Endothelial cell of umbilical vein (primary cell): ENCODE data around the gene ARHGEF6. TPM values are rescaled to one million over a fixed set of nuclear protein-coding genes. Genes with fewer than 3 reads are reported as not detected.
A peak's percentile ranks its signal among the peaks of the same experiment; 100 is the strongest.

ENCODE experiments used
- BruUV-seq: library from RNA; stranded (reverse); fragments of 400-500 nt; replicated peaks from 2 replicates; lab custom pipeline; 2021; lab: Mats Ljungman, UMichigan
- CTCF ChIA-PET: fragments of 300-600, 350-600 bp; sonication (Branson Sonifier 250); formaldehyde crosslinking; loops from one replicate; lab custom pipeline; 2021; ENCODE audit warnings: antibody characterized with exemption, inconsistent platforms; lab: Charles Lee
- POLR2A ChIA-PET: fragments of 300-600, 350-600 bp; sonication (Branson Sonifier 250); formaldehyde crosslinking; loops from one replicate; lab custom pipeline; 2021; ENCODE audit warnings: antibody characterized with exemption, inconsistent platforms; lab: Charles Lee
- DNase-seq: peaks from one replicate; pipeline ENCODE4 v3.0.0-alpha.2; 2011; ENCODE audit warnings: low read depth, low spot score
- FAIRE-seq: peaks from 2 replicates; lab custom pipeline; 2011; peaks lifted over from hg19 to GRCh38; lab: Jason Lieb, UNC
- H2AFZ ChIP-seq: 2 replicates; pipeline ENCODE4 v1.6.0; 2012; ENCODE audit warnings: low read depth, low read length, control low read depth, inconsistent platforms
- H3K27ac ChIP-seq: 2 replicates; pipeline ENCODE4 v1.5.1; 2011; ENCODE audit warnings: low read depth, mild to moderate bottlenecking, control low read depth, low read length, moderate library complexity; ENCODE audit not compliant: insufficient read depth
- H3K27me3 ChIP-seq, 2 experiments: 2 replicates each; pipeline versions ENCODE4 v1.6.0 to v1.6.1; 2011; ENCODE audit warnings: low read length in 2 of 2, mixed read lengths in 1 of 2; ENCODE audit not compliant: control insufficient read depth in 2 of 2, insufficient read depth in 2 of 2
- H3K36me3 ChIP-seq, 2 experiments: 2 replicates in 1 of 2; 3 replicates in 1 of 2; pipeline ENCODE4 v1.5.1; 2011; ENCODE audit warnings: low read length in 2 of 2, mild to moderate bottlenecking in 1 of 2, moderate library complexity in 1 of 2; ENCODE audit not compliant: control insufficient read depth in 2 of 2, insufficient read depth in 2 of 2; ENCODE audit errors: extremely low read depth in 1 of 2
- H3K4me1 ChIP-seq: 3 replicates; pipeline ENCODE4 v1.5.1; 2011; ENCODE audit warnings: mild to moderate bottlenecking, low read length; ENCODE audit not compliant: control insufficient read depth, insufficient read depth; ENCODE audit errors: extremely low read depth
- H3K4me2 ChIP-seq: 2 replicates; pipeline ENCODE4 v1.6.1; 2011; ENCODE audit warnings: low read length, control low read depth, mixed read lengths; ENCODE audit not compliant: insufficient read depth
- H3K4me3 ChIP-seq, 3 experiments: fragments of 200-600 bp in 1 of 3; sonication (generic), shearing (Covaris generic) in 1 of 3; replicated peaks in 1 of 3; 2 replicates each; pipeline ENCODE4 v1.5.1; 2011 to 2016; ENCODE audit warnings: control low read depth in 3 of 3, low read length in 3 of 3, mild to moderate bottlenecking in 2 of 3, inconsistent platforms in 1 of 3, low read depth in 1 of 3, moderate library complexity in 1 of 3; ENCODE audit not compliant: insufficient read depth in 1 of 3
- H3K79me2 ChIP-seq: 2 replicates; pipeline ENCODE4 v1.6.0; 2012; ENCODE audit warnings: low read length, inconsistent platforms; ENCODE audit not compliant: control insufficient read depth, insufficient read depth
- H3K9ac ChIP-seq: replicated peaks from 2 replicates; pipeline ENCODE3; 2011; ENCODE audit warnings: low read length, control low read depth; ENCODE audit not compliant: insufficient read depth; ENCODE audit errors: extremely low read depth
- H3K9me1 ChIP-seq: replicated peaks from 3 replicates; pipeline ENCODE4 v1.6.0; 2011; ENCODE audit warnings: mild to moderate bottlenecking, low read length; ENCODE audit not compliant: control insufficient read depth, insufficient read depth; ENCODE audit errors: extremely low read depth
- H3K9me3 ChIP-seq: replicated peaks from 2 replicates; pipeline ENCODE4 v1.5.1; 2012; ENCODE audit warnings: low read length, inconsistent platforms; ENCODE audit not compliant: control insufficient read depth, insufficient read depth
- H4K20me1 ChIP-seq: replicated peaks from 2 replicates; pipeline ENCODE3; 2011; ENCODE audit warnings: mild to moderate bottlenecking, low read length; ENCODE audit not compliant: control insufficient read depth, insufficient read depth; ENCODE audit errors: extremely low read depth
- CTCF ChIP-seq, 2 donors: IDR thresholded peaks; 1 replicate in 1 of 2; 2 replicates in 1 of 2; pipeline ENCODE4 v1.5.1; 2011; ENCODE audit warnings: low read length in 2 of 2, mild to moderate bottlenecking in 2 of 2, moderate library complexity in 2 of 2, control low read depth in 1 of 2, inconsistent platforms in 1 of 2, low read depth in 1 of 2; ENCODE audit not compliant: insufficient read depth in 1 of 2; ENCODE audit errors: extremely low read depth in 1 of 2
- EZH2 ChIP-seq: IDR thresholded peaks from 2 replicates; pipeline ENCODE4 v1.6.1; 2012; ENCODE audit warnings: borderline replicate concordance, low read depth, mild to moderate bottlenecking, moderate library complexity, low read length, inconsistent platforms; ENCODE audit not compliant: severe bottlenecking
- FOS ChIP-seq: IDR thresholded peaks from 2 replicates; pipeline ENCODE4 v1.6.1; 2011; ENCODE audit warnings: mild to moderate bottlenecking, low read length, moderate library complexity, borderline replicate concordance; ENCODE audit not compliant: insufficient read depth
- GATA2 ChIP-seq: IDR thresholded peaks from 2 replicates; pipeline ENCODE4 v1.7.0; 2011; ENCODE audit warnings: low read depth, mild to moderate bottlenecking, moderate library complexity, mixed read lengths, low read length; ENCODE audit not compliant: insufficient read length, insufficient read depth
- JUN ChIP-seq: IDR thresholded peaks from 2 replicates; pipeline ENCODE4 v1.6.1; 2011; ENCODE audit warnings: borderline replicate concordance, low read depth; ENCODE audit not compliant: insufficient read length, insufficient read depth
- MAX ChIP-seq: IDR thresholded peaks from 2 replicates; pipeline ENCODE4 v1.6.1; 2011; ENCODE audit not compliant: insufficient read depth, insufficient read length
- MYC ChIP-seq: IDR thresholded peaks from one replicate; pipeline ENCODE4 v1.6.1; 2011; ENCODE audit warnings: mild to moderate bottlenecking, low read depth, low read length
- POLR2A ChIP-seq: IDR thresholded peaks from 2 replicates; pipeline ENCODE4 v1.6.1; 2012; ENCODE audit warnings: low read depth, mild to moderate bottlenecking, control low read depth, low read length
- POLR2AphosphoS5 ChIP-seq: IDR thresholded peaks from 2 replicates; pipeline ENCODE4 v1.6.1; 2012; ENCODE audit warnings: low read depth, mild to moderate bottlenecking, control low read depth, low read length, moderate library complexity; ENCODE audit not compliant: insufficient read depth
- dilution Hi-C: fragments of 300-500 bp; cut with MboI; formaldehyde crosslinking; loops from one replicate; pipeline ENCODE4 v1.15.0; 2019; ENCODE audit warnings: low sequenced_read_pairs; ENCODE audit not compliant: extremely low pct_ligation_motif_present
- intact Hi-C: fragments of 100-400 bp; cut with micrococcal nuclease; formaldehyde crosslinking; loops from one replicate; pipeline ENCODE4 v1.10.0; 2022
- polyA plus RNA-seq, 4 experiments: library from polyadenylated mRNA; depleted of rRNA in 3 of 4; stranded (reverse) in 3 of 4; unstranded in 1 of 4; fragments of >200 nt; gene quantifications; 2 replicates each; pipeline versions ENCODE4 v1.2.1 to v1.2.3, GENCODE V29; 2011 to 2012; ENCODE audit warnings: missing spikeins in 1 of 4
- total RNA-seq: library from RNA; stranded (reverse); gene quantifications from 2 replicates; pipeline ENCODE4 v1.2.3, GENCODE V29; 2021

The ARHGEF6 gene
- total and polyA plus RNA-seq, 2 donors (not counting 3 experiments of a cell fraction or from before 2014, with no cell fraction given) = 4.9 to 6.4 TPM

- H3K4me1 ChIP-seq = no peaks in the 10 kb centered on the region
- FAIRE-seq (peak; percentile 65), DNase-seq (peak; percentile 19)
- ChIA-PET CTCF (interaction anchor here (0.8 to 5.4 kb wide), 9 partner anchors 11 to 1231 kb away, joined by 3 to 25 read pairs (median 4); no protein-coding TSS in a partner anchor), POLR2A (no interaction called here)
- no peak overlapping the region for H2AFZ ChIP-seq
- no peaks in the 10 kb centered on the region for H3K27me3 ChIP-seq
- dilution Hi-C loops (no loop called here), intact Hi-C loops (loop anchor here (5.0 kb wide), 2 partner anchors 87 to 197 kb away; partner anchors contain the start of gene HTATSF1)
- no peaks in the 10 kb centered on the region for H4K20me1 ChIP-seq
- H3K79me2 ChIP-seq = no peaks in the 10 kb centered on the region
- no peaks in the 10 kb centered on the region for H3K36me3 ChIP-seq
- H3K4me2 ChIP-seq = no peak overlapping the region
- no peaks in the 10 kb centered on the region for H3K9me3 ChIP-seq
- TF ChIP-seq JUN (no peak), CTCF (IDR thresholded peaks at IDR 0.05; ENCODE audit: extremely low read depth in 1 of 2, insufficient read depth in 1 of 2, low read depth in 1 of 2, low read length in 2 of 2) (peak; percentile 32 to 33), MYC (no peak)
- H3K4me3 ChIP-seq = no peak overlapping the region
- no peak overlapping the region for H3K27ac ChIP-seq
- H3K9ac ChIP-seq = no peak overlapping the region
- H3K9me1 ChIP-seq = no peaks in the 10 kb centered on the region
- no TSS peak for BruUV-seq
These were observed 86.2 kb downstream of the ARHGEF6 start for GRCh38 chrX:136694431-136695087.

GRCh38 chrX:136692271-136692670, 88.5 kb downstream of the ARHGEF6 start:
- FAIRE-seq = no peak

More at GRCh38 chrX:136692271-136692670, 88.5 kb downstream of the ARHGEF6 start:
- Histone ChIP-seq H3K36me3 (no peaks in the 10 kb centered on the region), H3K9me3 (no peaks in the 10 kb centered on the region), H3K4me2 (no peak overlapping the region), H3K4me1 (no peaks in the 10 kb centered on the region), H4K20me1 (no peaks in the 10 kb centered on the region), H3K27ac (no peak overlapping the region), H3K4me3 (no peak overlapping the region), H3K79me2 (no peaks in the 10 kb centered on the region), H2AFZ (no peak overlapping the region), H3K9me1 (no peaks in the 10 kb centered on the region), H3K9ac (no peak overlapping the region), H3K27me3 (no peaks in the 10 kb centered on the region)
- intact Hi-C loops = no loop called here
- POLR2A ChIA-PET = no interaction called here
- no peak for DNase-seq
- CTCF ChIA-PET = no interaction called here
- no TSS peak for BruUV-seq
- dilution Hi-C loops = no loop called here
- TF ChIP-seq JUN = no peak
- no peak for TF ChIP-seq GATA2
- TF ChIP-seq MYC = no peak
- no peak for TF ChIP-seq POLR2AphosphoS5
- TF ChIP-seq FOS = no peak
- no peak for TF ChIP-seq MAX
- TF ChIP-seq EZH2 = no peak
- no peak for TF ChIP-seq POLR2A
- no peak for TF ChIP-seq CTCF (IDR thresholded peaks at IDR 0.05; ENCODE audit: extremely low read depth in 1 of 2, insufficient read depth in 1 of 2, low read depth in 1 of 2, low read length in 2 of 2)
